Neural cell (in vitro differentiated cells): ENCODE results near the gene SH3D19. TPM values are rescaled to one million over a fixed set of nuclear protein-coding genes. Genes with fewer than 3 reads are reported as not detected.

ENCODE experiments used
- H2AFZ ChIP-seq: fragments of 200-600, 300-800 bp; sonication (generic), shearing (Covaris generic); 2 replicates; pipeline ENCODE4 v1.6.0; 2014; ENCODE audit warnings: low read depth, mild to moderate bottlenecking, antibody characterized with exemption, low read length, moderate library complexity
- H3F3A ChIP-seq: fragments of 200-600 bp; shearing (Covaris generic); 2 replicates; pipeline ENCODE4 v1.6.1; 2016; ENCODE audit warnings: mild to moderate bottlenecking, moderate library complexity, mixed read lengths, antibody characterized with exemption, low read length; ENCODE audit not compliant: insufficient read depth, poor library complexity, severe bottlenecking
- H3K27ac ChIP-seq: fragments of 200-600, 300-800 bp; sonication (generic), shearing (Covaris generic); 2 replicates; pipeline ENCODE4 v1.5.1; 2014; ENCODE audit warnings: mild to moderate bottlenecking, low read length, moderate library complexity
- H3K27me3 ChIP-seq: fragments of 300-800, 200-600 bp; sonication (generic), shearing (Covaris generic); 2 replicates; pipeline ENCODE4 v1.6.0; 2014; ENCODE audit warnings: mild to moderate bottlenecking, low read depth, low read length, moderate library complexity; ENCODE audit not compliant: insufficient read depth
- H3K36me3 ChIP-seq: fragments of 300-800, 200-600 bp; sonication (generic), shearing (Covaris generic); 2 replicates; pipeline ENCODE4 v1.5.1; 2014; ENCODE audit warnings: mild to moderate bottlenecking, antibody characterized with exemption, low read length, moderate library complexity; ENCODE audit not compliant: insufficient read depth
- H3K4me2 ChIP-seq: fragments of 300-800, 200-600 bp; sonication (generic), shearing (Covaris generic); 2 replicates; pipeline ENCODE4 v1.6.0; 2014; ENCODE audit warnings: mild to moderate bottlenecking, low read length
- H3K4me3 ChIP-seq: fragments of 300-800, 200-600 bp; sonication (generic), shearing (Covaris generic); 2 replicates; pipeline ENCODE4 v1.5.1; 2014; ENCODE audit warnings: mild to moderate bottlenecking, low read length, moderate library complexity
- H3K79me2 ChIP-seq: fragments of 200-600 bp; shearing (Covaris generic); replicated peaks from 2 replicates; pipeline ENCODE4 v1.6.0; 2014; ENCODE audit warnings: mild to moderate bottlenecking, low read length, moderate library complexity; ENCODE audit not compliant: insufficient read depth
- H3K9ac ChIP-seq: fragments of 300-800, 200-600 bp; sonication (generic), shearing (Covaris generic); 2 replicates; pipeline ENCODE4 v1.6.1; 2016; ENCODE audit warnings: mild to moderate bottlenecking, low read length, mixed read lengths
- H3K9me2 ChIP-seq: fragments of 200-600 bp; shearing (Covaris generic); 2 replicates; pipeline ENCODE4 v1.6.1; 2016; ENCODE audit warnings: mild to moderate bottlenecking, low read length, mixed read lengths; ENCODE audit not compliant: insufficient read depth
- H3K9me3 ChIP-seq: fragments of 200-600, 300-800 bp; sonication (generic), shearing (Covaris generic); 2 replicates; pipeline ENCODE4 v1.6.1; 2016; ENCODE audit warnings: mild to moderate bottlenecking, mixed run types, low read length, moderate library complexity, mixed read lengths
- H4K20me1 ChIP-seq: fragments of 200-600 bp; shearing (Covaris generic); 2 replicates; pipeline ENCODE4 v1.6.1; 2016; ENCODE audit warnings: mild to moderate bottlenecking, mixed run types; ENCODE audit not compliant: insufficient read depth
- EP300 ChIP-seq: fragments of 450-650 bp; conservative IDR thresholded peaks from 2 replicates; pipeline ENCODE4 v1.6.1; 2014; ENCODE audit warnings: antibody characterized with exemption, mild to moderate bottlenecking, moderate library complexity; ENCODE audit not compliant: poor library complexity, severe bottlenecking
- EZH2 ChIP-seq: fragments of 200-600, 300-800 bp; shearing (Covaris generic), sonication (generic); IDR thresholded peaks from 2 replicates; pipeline ENCODE4 v1.6.1; 2014; ENCODE audit warnings: antibody characterized with exemption, low read length, borderline replicate concordance, mild to moderate bottlenecking; ENCODE audit not compliant: insufficient read depth, poor library complexity, severe bottlenecking
- MXI1 ChIP-seq: fragments of 450-650 bp; conservative IDR thresholded peaks from 2 replicates; pipeline ENCODE4 v1.6.1; 2014; ENCODE audit warnings: antibody characterized with exemption, mild to moderate bottlenecking; ENCODE audit not compliant: poor library complexity, severe bottlenecking
- POLR2AphosphoS5 ChIP-seq: IDR thresholded peaks from 2 replicates; pipeline ENCODE4 v1.6.1; 2012
- RAD21 ChIP-seq: fragments of 450-650 bp; conservative IDR thresholded peaks from 2 replicates; pipeline ENCODE4 v1.6.1; 2014; ENCODE audit warnings: antibody characterized with exemption, mild to moderate bottlenecking, moderate library complexity
- SMC3 ChIP-seq: fragments of 450-650 bp; conservative IDR thresholded peaks from 2 replicates; pipeline ENCODE4 v1.6.1; 2014; ENCODE audit warnings: antibody characterized with exemption, mild to moderate bottlenecking, moderate library complexity; ENCODE audit not compliant: poor library complexity
- TAF1 ChIP-seq: IDR thresholded peaks from 2 replicates; pipeline ENCODE4 v1.6.1; 2012; ENCODE audit warnings: low read depth
- polyA plus RNA-seq: library from polyadenylated mRNA; depleted of rRNA; stranded (reverse); fragments of >200 nt; gene quantifications from 2 replicates; pipeline ENCODE4 v1.2.3, GENCODE V29; 2014
- TF ChIP-seq, protein P1 (sequence below): IDR thresholded peaks from 2 replicates; pipeline ENCODE4 v1.6.1; 2012; ENCODE audit warnings: borderline replicate concordance
- TF ChIP-seq, protein P2 (sequence below): fragments of 450-650 bp; IDR thresholded peaks from 2 replicates; pipeline ENCODE4 v1.5.1; 2014; ENCODE audit warnings: antibody characterized with exemption, mild to moderate bottlenecking, moderate library complexity; ENCODE audit not compliant: poor library complexity, severe bottlenecking

Gene SH3D19
- polyA plus RNA-seq, 1 donor from 2014 or later: 0.46 TPM

DNA sequence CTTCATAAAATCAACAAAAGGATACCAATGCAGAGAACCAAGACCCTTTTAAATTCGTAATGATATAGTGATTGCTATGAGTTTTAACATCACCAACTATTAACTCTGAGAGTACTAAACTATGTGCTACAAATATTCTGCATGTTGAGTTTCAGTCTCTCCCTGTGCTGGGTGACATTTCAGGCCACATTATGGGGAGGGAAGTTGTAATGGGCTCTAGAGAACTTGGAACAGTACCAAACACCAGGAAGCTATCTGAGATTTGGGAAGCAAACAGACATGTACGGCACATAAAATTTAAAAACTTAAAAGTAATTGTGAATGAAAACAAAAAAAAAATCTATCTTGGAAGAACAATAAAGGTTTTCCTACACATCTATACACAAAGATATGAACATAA, 108.1 kb downstream of the SH3D19 start:
- Histone ChIP-seq H4K20me1 (no peaks in the 10 kb centered on the region), H3F3A (no peaks in the 10 kb centered on the region), H3K27ac (no peak overlapping the region), H3K36me3 (no peaks in the 10 kb centered on the region), H3K9ac (no peak overlapping the region), H3K27me3 (no peaks in the 10 kb centered on the region), H3K9me3 (no peaks in the 10 kb centered on the region), H2AFZ (no peak overlapping the region), H3K4me2 (no peak overlapping the region), H3K4me3 (no peak overlapping the region), H3K79me2 (no peaks in the 10 kb centered on the region), H3K9me2 (no peaks in the 10 kb centered on the region)
- TF ChIP-seq, protein P1, sequence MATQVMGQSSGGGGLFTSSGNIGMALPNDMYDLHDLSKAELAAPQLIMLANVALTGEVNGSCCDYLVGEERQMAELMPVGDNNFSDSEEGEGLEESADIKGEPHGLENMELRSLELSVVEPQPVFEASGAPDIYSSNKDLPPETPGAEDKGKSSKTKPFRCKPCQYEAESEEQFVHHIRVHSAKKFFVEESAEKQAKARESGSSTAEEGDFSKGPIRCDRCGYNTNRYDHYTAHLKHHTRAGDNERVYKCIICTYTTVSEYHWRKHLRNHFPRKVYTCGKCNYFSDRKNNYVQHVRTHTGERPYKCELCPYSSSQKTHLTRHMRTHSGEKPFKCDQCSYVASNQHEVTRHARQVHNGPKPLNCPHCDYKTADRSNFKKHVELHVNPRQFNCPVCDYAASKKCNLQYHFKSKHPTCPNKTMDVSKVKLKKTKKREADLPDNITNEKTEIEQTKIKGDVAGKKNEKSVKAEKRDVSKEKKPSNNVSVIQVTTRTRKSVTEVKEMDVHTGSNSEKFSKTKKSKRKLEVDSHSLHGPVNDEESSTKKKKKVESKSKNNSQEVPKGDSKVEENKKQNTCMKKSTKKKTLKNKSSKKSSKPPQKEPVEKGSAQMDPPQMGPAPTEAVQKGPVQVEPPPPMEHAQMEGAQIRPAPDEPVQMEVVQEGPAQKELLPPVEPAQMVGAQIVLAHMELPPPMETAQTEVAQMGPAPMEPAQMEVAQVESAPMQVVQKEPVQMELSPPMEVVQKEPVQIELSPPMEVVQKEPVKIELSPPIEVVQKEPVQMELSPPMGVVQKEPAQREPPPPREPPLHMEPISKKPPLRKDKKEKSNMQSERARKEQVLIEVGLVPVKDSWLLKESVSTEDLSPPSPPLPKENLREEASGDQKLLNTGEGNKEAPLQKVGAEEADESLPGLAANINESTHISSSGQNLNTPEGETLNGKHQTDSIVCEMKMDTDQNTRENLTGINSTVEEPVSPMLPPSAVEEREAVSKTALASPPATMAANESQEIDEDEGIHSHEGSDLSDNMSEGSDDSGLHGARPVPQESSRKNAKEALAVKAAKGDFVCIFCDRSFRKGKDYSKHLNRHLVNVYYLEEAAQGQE: no peak
- no peak for TF ChIP-seq TAF1
- no peak for TF ChIP-seq EZH2
- TF ChIP-seq SMC3: no peak
- TF ChIP-seq, protein P2, sequence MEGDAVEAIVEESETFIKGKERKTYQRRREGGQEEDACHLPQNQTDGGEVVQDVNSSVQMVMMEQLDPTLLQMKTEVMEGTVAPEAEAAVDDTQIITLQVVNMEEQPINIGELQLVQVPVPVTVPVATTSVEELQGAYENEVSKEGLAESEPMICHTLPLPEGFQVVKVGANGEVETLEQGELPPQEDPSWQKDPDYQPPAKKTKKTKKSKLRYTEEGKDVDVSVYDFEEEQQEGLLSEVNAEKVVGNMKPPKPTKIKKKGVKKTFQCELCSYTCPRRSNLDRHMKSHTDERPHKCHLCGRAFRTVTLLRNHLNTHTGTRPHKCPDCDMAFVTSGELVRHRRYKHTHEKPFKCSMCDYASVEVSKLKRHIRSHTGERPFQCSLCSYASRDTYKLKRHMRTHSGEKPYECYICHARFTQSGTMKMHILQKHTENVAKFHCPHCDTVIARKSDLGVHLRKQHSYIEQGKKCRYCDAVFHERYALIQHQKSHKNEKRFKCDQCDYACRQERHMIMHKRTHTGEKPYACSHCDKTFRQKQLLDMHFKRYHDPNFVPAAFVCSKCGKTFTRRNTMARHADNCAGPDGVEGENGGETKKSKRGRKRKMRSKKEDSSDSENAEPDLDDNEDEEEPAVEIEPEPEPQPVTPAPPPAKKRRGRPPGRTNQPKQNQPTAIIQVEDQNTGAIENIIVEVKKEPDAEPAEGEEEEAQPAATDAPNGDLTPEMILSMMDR: no peak
- TF ChIP-seq POLR2AphosphoS5: no peak
- no peak for TF ChIP-seq MXI1
- TF ChIP-seq RAD21: no peak
- no peak for TF ChIP-seq EP300

DNA sequence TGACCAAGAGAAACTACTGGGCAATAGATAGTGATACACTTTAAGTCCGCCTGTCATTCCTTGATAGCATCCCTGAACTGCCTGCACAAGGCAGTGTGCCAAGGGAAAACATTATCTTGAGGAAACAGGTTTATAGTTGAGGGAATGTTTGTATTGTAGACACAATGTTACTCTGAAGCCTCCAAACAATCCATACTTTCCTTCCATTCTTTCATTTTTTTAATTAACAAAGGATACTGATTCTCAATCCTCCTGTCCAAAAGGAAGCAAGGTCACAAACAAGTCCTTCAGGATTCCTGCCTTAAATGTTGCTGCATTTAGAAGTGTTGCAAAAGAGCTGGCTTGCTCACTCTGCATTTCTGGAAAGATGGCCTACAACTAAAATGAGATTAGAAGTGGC, 110.1 kb downstream of the SH3D19 start:
- no peaks in the 10 kb centered on the region for H3K79me2 ChIP-seq
- H3K27ac ChIP-seq: no peak overlapping the region
- no peaks in the 10 kb centered on the region for H3K36me3 ChIP-seq
- no peak overlapping the region for H3K9ac ChIP-seq
- no peaks in the 10 kb centered on the region for H3K9me2 ChIP-seq
- no peak for TF ChIP-seq EP300
- TF ChIP-seq MXI1: no peak
- TF ChIP-seq, protein P2: no peak
- no peak for TF ChIP-seq EZH2
- no peak for TF ChIP-seq SMC3
- no peak overlapping the region for H2AFZ ChIP-seq
- H3K4me3 ChIP-seq: no peak overlapping the region
- H3K4me2 ChIP-seq: no peak overlapping the region
- no peaks in the 10 kb centered on the region for H4K20me1 ChIP-seq
- no peaks in the 10 kb centered on the region for H3K9me3 ChIP-seq
- H3K27me3 ChIP-seq: no peaks in the 10 kb centered on the region
- no peaks in the 10 kb centered on the region for H3F3A ChIP-seq
